HG03045 (cell line): Measurements from ENCODE around the gene COA1.
A peak's percentile ranks its signal among the peaks of the same experiment; 100 is the strongest.
"Not testable (repeated sequence)": the region's sequence is repeated elsewhere in the genome, so short reads cannot be mapped to it uniquely, and the experiment has no call there.

Experiments
- ATAC-seq: cut with Tn5 transposase; IDR thresholded peaks from one replicate; pipeline ENCODE4 v1.9.1; 2021; ENCODE audit warnings: mild to moderate bottlenecking, moderate library complexity; ENCODE audit not compliant: unreplicated experiment

The COA1 gene

GRCh38 chr7:43729214-43729923 lies at the start of gene COA1:
COA1 (minus strand) TSS chr7:43729523; CDS start chr7:43648614, 80,909 bp downstream.
- peak; percentile 89 for ATAC-seq

- ATAC-seq, result not testable (repeated sequence)
These were observed 49.1 kb upstream of the COA1 start for GRCh38 chr7:43778293-43779044.

- not testable (repeated sequence) for ATAC-seq
These were observed 45.9 kb upstream of the COA1 start for GRCh38 chr7:43775255-43775654.

GRCh38 chr7:43773268-43773667 lies 43.9 kb upstream of the COA1 start:
- not testable (repeated sequence) for ATAC-seq

GRCh38 chr7:43771573-43771972 lies 42.2 kb upstream of the COA1 start:
- ATAC-seq, result no peak

GRCh38 chr7:43771128-43771527 lies 41.8 kb upstream of the COA1 start:
- ATAC-seq, result no peak

GRCh38 chr7:43769791-43770465 lies 40.6 kb upstream of the COA1 start:
- no peak for ATAC-seq

GRCh38 chr7:43769281-43769680 lies 40.0 kb upstream of the COA1 start:
- ATAC-seq, result no peak

GRCh38 chr7:43768887-43769272 lies 39.6 kb upstream of the COA1 start:
- no peak for ATAC-seq

- no peak for ATAC-seq
These were observed 39.0 kb upstream of the COA1 start for GRCh38 chr7:43768201-43768886.

GRCh38 chr7:43767311-43767710 lies 38.0 kb upstream of the COA1 start:
- ATAC-seq, result no peak

GRCh38 chr7:43766564-43766963 lies 37.2 kb upstream of the COA1 start:
- ATAC-seq, result no peak

GRCh38 chr7:43764807-43765491 lies 35.6 kb upstream of the COA1 start:
- no peak for ATAC-seq

GRCh38 chr7:43764039-43764761 lies 34.9 kb upstream of the COA1 start:
- no peak for ATAC-seq

- ATAC-seq, result no peak
These were observed 33.9 kb upstream of the COA1 start for GRCh38 chr7:43763183-43763582.

- no peak for ATAC-seq
These were observed 32.8 kb upstream of the COA1 start for GRCh38 chr7:43761938-43762692.

GRCh38 chr7:43761382-43761781 lies 32.1 kb upstream of the COA1 start:
- no peak for ATAC-seq

- ATAC-seq, result no peak
These were observed 31.5 kb upstream of the COA1 start for GRCh38 chr7:43760861-43761260.
